Trophoblast cell (in vitro differentiated cells and primary cell): ENCODE data around the gene IFNL4.

ENCODE experiments used
- DNase-seq, 2 donors: peaks; one replicate each; pipeline ENCODE4 v3.0.0-alpha.2; 2016
- H2AFZ ChIP-seq: 2 replicates; pipeline ENCODE4 v1.6.1; 2013; ENCODE audit warnings: low read length, moderate library complexity, mild to moderate bottlenecking; ENCODE audit not compliant: insufficient read depth, poor library complexity
- H2AK5ac ChIP-seq: 2 replicates; pipeline ENCODE4 v1.6.1; 2013; ENCODE audit warnings: mild to moderate bottlenecking, low read length
- H2BK120ac ChIP-seq: 2 replicates; pipeline ENCODE4 v1.6.1; 2013; ENCODE audit warnings: low read length, mild to moderate bottlenecking, moderate library complexity; ENCODE audit not compliant: insufficient read depth, poor library complexity
- H2BK12ac ChIP-seq: 2 replicates; pipeline ENCODE4 v1.6.1; 2013; ENCODE audit warnings: mild to moderate bottlenecking, low read length, moderate library complexity
- H2BK5ac ChIP-seq: 2 replicates; pipeline ENCODE4 v1.6.1; 2013; ENCODE audit warnings: low read length, low read depth, moderate library complexity, mild to moderate bottlenecking; ENCODE audit not compliant: poor library complexity
- H3K14ac ChIP-seq: 2 replicates; pipeline ENCODE4 v1.6.1; 2013; ENCODE audit warnings: mild to moderate bottlenecking, low read length
- H3K18ac ChIP-seq: 2 replicates; pipeline ENCODE4 v1.6.1; 2013; ENCODE audit warnings: mild to moderate bottlenecking, low read length
- H3K23ac ChIP-seq: 2 replicates; pipeline ENCODE4 v1.6.1; 2013; ENCODE audit warnings: low read length
- H3K27ac ChIP-seq: 2 replicates; pipeline ENCODE4 v1.5.1; 2013; ENCODE audit warnings: low read depth, mild to moderate bottlenecking, inconsistent platforms, low read length, moderate library complexity
- H3K27me3 ChIP-seq: 2 replicates; pipeline ENCODE4 v1.6.1; 2013; ENCODE audit warnings: inconsistent platforms, mild to moderate bottlenecking, low read length, moderate library complexity; ENCODE audit not compliant: insufficient read depth
- H3K36me3 ChIP-seq, 2 experiments: 1 replicate in 1 of 2; 2 replicates in 1 of 2; pipeline ENCODE4 v1.6.1; 2013; ENCODE audit warnings: low read length in 2 of 2, mild to moderate bottlenecking in 2 of 2, moderate library complexity in 1 of 2; ENCODE audit not compliant: insufficient read depth in 2 of 2, control insufficient read depth in 1 of 2
- H3K4ac ChIP-seq: 2 replicates; pipeline ENCODE4 v1.6.1; 2013; ENCODE audit warnings: low read depth, mild to moderate bottlenecking, low read length, moderate library complexity
- H3K4me1 ChIP-seq, 2 experiments: 1 replicate in 1 of 2; 2 replicates in 1 of 2; pipeline ENCODE4 v1.6.1; 2013; ENCODE audit warnings: low read length in 2 of 2, mild to moderate bottlenecking in 2 of 2, moderate library complexity in 1 of 2; ENCODE audit not compliant: insufficient read depth in 2 of 2, control insufficient read depth in 1 of 2
- H3K4me2 ChIP-seq: 2 replicates; pipeline ENCODE4 v1.6.1; 2013; ENCODE audit warnings: inconsistent platforms, mild to moderate bottlenecking, low read length, moderate library complexity
- H3K4me3 ChIP-seq: 2 replicates; pipeline ENCODE4 v1.5.1; 2013; ENCODE audit warnings: mild to moderate bottlenecking, low read depth, low read length, inconsistent platforms
- H3K79me1 ChIP-seq: one replicate; pipeline ENCODE4 v1.6.1; 2013; ENCODE audit warnings: low read length
- H3K79me2 ChIP-seq: 2 replicates; pipeline ENCODE4 v1.6.1; 2013; ENCODE audit warnings: low read length, mild to moderate bottlenecking; ENCODE audit not compliant: control insufficient read depth, insufficient read depth, poor library complexity
- H3K9ac ChIP-seq: 2 replicates; pipeline ENCODE4 v1.6.1; 2013; ENCODE audit warnings: mild to moderate bottlenecking, low read length
- H3K9me3 ChIP-seq: 2 replicates; pipeline ENCODE4 v1.6.1; 2013; ENCODE audit warnings: low read depth, mild to moderate bottlenecking, control low read depth, inconsistent platforms, low read length; ENCODE audit not compliant: insufficient read depth
- H4K12ac ChIP-seq: 2 replicates; pipeline ENCODE4 v1.6.1; 2013; ENCODE audit warnings: low read depth, mild to moderate bottlenecking, low read length, moderate library complexity
- H4K8ac ChIP-seq: 2 replicates; pipeline ENCODE4 v1.6.1; 2013; ENCODE audit warnings: low read depth, mild to moderate bottlenecking, low read length, moderate library complexity
- H4K91ac ChIP-seq: one replicate; pipeline ENCODE4 v1.6.1; 2013; ENCODE audit warnings: low read depth, mild to moderate bottlenecking, low read length, moderate library complexity
- WGBS: extraction: QIAGEN DNeasy Blood & Tissue Kit; methylation state at CpG from one replicate; pipeline ENCODE4 v1.1.7; 2013; ENCODE audit warnings: missing lambda C conversion rate; ENCODE audit not compliant: insufficient read length, insufficient coverage; ENCODE audit errors: extremely low coverage; 5-methylcytosine and 5-hydroxymethylcytosine counted together

IFNL4 gene

DNA sequence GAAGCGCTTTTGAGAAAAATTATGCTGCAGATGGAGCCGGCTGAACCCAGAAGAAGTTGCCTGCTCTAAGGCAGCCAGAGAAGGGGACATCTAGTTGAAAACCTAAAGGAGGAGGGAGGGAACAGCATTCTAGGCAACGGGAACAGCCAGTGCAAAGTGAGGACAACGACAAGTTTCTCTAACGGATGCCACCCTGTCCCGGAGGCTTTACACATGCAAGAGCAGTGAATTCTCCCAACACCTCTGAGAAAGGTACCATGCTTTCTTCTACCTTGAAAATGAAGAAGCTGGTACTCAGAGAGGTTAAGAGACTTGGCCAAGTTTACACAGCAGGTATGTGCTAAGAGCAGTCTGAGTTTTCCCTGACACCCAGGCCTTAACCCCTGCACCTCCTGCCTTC is 9.7 kb downstream of the IFNL4 start:
- H3K18ac ChIP-seq, result no peak overlapping the region
- H3K9me3 ChIP-seq, result no peaks in the 10 kb centered on the region
- H2AK5ac ChIP-seq, result no peak overlapping the region

DNA sequence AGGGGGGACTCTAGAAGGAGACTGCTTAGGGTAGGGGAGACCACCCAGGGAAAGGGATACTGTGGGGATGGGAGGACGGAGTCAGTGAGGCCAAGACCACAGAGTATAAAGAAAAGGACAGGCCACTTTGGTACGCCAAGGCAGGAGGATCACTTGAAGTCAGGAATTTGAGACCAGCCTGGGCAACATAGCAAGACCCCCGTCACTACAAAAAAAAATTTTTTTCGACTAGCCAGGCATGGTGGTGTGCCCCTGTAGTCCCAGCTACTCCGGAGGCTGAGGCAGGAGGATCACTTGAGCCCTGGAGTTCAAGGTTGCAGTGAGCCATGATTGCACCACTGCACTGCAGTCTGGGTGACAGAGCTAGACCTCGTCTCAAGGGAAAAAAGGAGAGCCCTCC is 10.4 kb downstream of the IFNL4 start:
- no peak overlapping the region for H2AFZ ChIP-seq
- H3K9me3 ChIP-seq, result no peaks in the 10 kb centered on the region
- H3K4ac ChIP-seq, result no peak overlapping the region
- WGBS, result no CpG with 5 or more reads among the region's 6 CpGs
- H3K4me2 ChIP-seq, result no peak overlapping the region
- no peak overlapping the region for H3K14ac ChIP-seq
- no peaks in the 10 kb centered on the region for H3K79me2 ChIP-seq
- no peaks in the 10 kb centered on the region for H3K79me1 ChIP-seq
- H3K18ac ChIP-seq, result no peak overlapping the region
- no peak overlapping the region for H4K91ac ChIP-seq
- no peak overlapping the region for H2BK5ac ChIP-seq
- H3K4me1 ChIP-seq, result peaks cover 6 to 8% of the 10 kb centered on the region in 2 experiments
- H2BK120ac ChIP-seq, result no peak overlapping the region
- DNase-seq, result no peak
- no peaks in the 10 kb centered on the region for H3K36me3 ChIP-seq
- no peak overlapping the region for H3K23ac ChIP-seq
- H3K27ac ChIP-seq, result no peak overlapping the region
- no peak overlapping the region for H3K4me3 ChIP-seq
- H3K9ac ChIP-seq, result no peak overlapping the region
- no peaks in the 10 kb centered on the region for H3K27me3 ChIP-seq
- H2AK5ac ChIP-seq, result no peak overlapping the region
- H4K12ac ChIP-seq, result no peak overlapping the region
- no peak overlapping the region for H2BK12ac ChIP-seq
- H4K8ac ChIP-seq, result no peak overlapping the region

More for the DNA sequence above, 9.7 kb downstream of the IFNL4 start:
- H2AFZ ChIP-seq, result no peak overlapping the region
- H3K4ac ChIP-seq, result no peak overlapping the region
- H4K8ac ChIP-seq, result no peak overlapping the region
- H2BK5ac ChIP-seq, result no peak overlapping the region
- peaks cover 6 to 8% of the 10 kb centered on the region in 2 experiments for H3K4me1 ChIP-seq
- no peak overlapping the region for H3K4me3 ChIP-seq
- no peaks in the 10 kb centered on the region for H3K79me1 ChIP-seq
- no peak overlapping the region for H4K12ac ChIP-seq
- H3K36me3 ChIP-seq, result no peaks in the 10 kb centered on the region
- no peak overlapping the region for H3K4me2 ChIP-seq
- H3K27ac ChIP-seq, result no peak overlapping the region
- no peaks in the 10 kb centered on the region for H3K79me2 ChIP-seq
- no peak overlapping the region for H3K9ac ChIP-seq
- H2BK12ac ChIP-seq, result no peak overlapping the region
- H4K91ac ChIP-seq, result no peak overlapping the region
- no CpG with 5 or more reads among the region's 6 CpGs for WGBS
- no peak overlapping the region for H2BK120ac ChIP-seq
- no peak for DNase-seq
- H3K14ac ChIP-seq, result no peak overlapping the region
- H3K23ac ChIP-seq, result no peak overlapping the region
- H3K27me3 ChIP-seq, result no peaks in the 10 kb centered on the region

DNA sequence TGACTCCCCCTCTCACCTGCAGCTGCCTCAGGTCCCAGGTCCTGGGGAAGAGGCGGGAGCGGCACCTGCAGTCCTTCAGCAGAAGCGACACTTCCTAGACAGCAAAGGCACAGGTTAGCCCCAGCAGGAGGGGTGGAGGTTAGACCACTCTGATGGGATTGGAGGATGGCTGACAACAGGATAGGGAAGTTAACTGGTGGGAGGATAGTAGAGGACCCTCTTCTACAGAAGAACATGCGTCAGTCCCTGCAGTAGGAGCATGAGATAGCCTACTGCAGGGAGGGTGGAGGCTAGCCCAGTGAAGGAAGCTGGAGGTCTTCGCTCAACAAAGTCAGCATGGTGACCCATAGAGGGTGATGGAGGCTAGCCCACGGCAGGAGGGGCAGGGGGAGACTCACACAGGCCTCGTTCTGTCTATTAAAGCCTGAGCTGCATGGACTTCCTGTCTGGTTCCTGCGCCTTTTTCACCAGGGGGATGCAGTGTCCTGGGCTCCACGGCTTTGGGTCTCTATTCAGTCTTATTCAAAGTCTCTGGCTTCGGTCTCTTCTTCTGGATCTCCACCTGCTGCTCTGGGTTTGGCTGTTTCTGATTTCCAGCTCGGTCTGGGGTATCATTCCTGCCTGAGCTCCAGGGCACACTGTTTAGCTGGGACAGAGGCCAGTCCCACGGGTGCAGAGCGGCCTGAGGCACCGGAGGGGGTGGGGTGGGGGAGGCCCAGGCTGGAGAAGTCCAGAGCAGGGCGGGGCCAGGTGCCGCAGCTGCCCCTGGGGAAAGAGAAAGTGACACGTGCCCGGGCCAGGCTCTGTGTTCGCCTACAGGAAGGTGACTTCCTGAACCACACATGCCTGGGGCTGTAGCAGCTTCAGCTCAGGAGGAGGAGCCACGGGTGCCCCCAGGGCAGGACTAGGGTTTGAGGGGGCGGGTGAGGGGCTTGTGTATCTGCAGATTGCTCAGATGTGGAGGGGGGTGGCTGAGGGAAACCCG is 11.2 kb downstream of the IFNL4 start:
- H2AFZ ChIP-seq, result no peak overlapping the region
- H3K9me3 ChIP-seq, result no peaks in the 10 kb centered on the region
- H3K4me1 ChIP-seq, result peaks cover 6 to 8% of the 10 kb centered on the region in 2 experiments
- no peak overlapping the region for H2BK120ac ChIP-seq
- no peak overlapping the region for H4K91ac ChIP-seq
- no peak overlapping the region for H2BK12ac ChIP-seq
- no peak overlapping the region for H4K8ac ChIP-seq
- no peak overlapping the region for H2BK5ac ChIP-seq
- no peaks in the 10 kb centered on the region for H3K36me3 ChIP-seq
- H3K4me3 ChIP-seq, result no peak overlapping the region
- no peaks in the 10 kb centered on the region for H3K79me2 ChIP-seq
- no peak overlapping the region for H3K18ac ChIP-seq
- DNase-seq, result peak; percentile 60 to 63
- H3K4me2 ChIP-seq, result no peak overlapping the region
- no peaks in the 10 kb centered on the region for H3K79me1 ChIP-seq
- no peak overlapping the region for H3K4ac ChIP-seq
- no peak overlapping the region for H3K14ac ChIP-seq
- no peak overlapping the region for H3K23ac ChIP-seq
- no peaks in the 10 kb centered on the region for H3K27me3 ChIP-seq
- H3K9ac ChIP-seq, result no peak overlapping the region
- no peak overlapping the region for H4K12ac ChIP-seq
- H2AK5ac ChIP-seq, result no peak overlapping the region
- H3K27ac ChIP-seq, result no peak overlapping the region
- WGBS, result no CpG with 5 or more reads among the region's 22 CpGs

DNA sequence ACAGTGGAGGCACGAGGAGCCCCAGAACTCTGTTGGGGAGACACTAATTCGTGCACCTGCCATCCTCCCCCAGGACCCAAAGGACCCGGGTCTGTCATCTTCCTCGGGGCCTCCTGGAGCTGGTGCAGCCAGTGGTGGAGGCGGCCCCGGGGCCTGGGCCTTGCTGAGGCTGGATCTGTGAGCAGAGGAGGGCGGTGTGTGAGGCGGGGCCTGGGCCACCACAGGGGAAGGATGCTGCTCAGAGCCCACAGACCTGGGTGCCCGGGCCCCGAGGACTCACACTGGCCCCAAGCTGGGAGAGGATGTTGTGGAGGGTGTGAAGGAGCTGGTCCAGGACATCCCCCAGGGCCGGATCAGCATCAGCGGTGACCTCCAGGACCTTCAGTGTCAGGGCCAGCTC is 12.1 kb downstream of the IFNL4 start:
- peaks cover 2% of the 10 kb centered on the region for H3K9me3 ChIP-seq
- H3K4me1 ChIP-seq, result peaks cover 6 to 8% of the 10 kb centered on the region in 2 experiments
- H3K23ac ChIP-seq, result no peak overlapping the region
- no peak overlapping the region for H2BK5ac ChIP-seq
- no peak overlapping the region for H3K4me2 ChIP-seq
- H3K27me3 ChIP-seq, result no peaks in the 10 kb centered on the region
- H4K8ac ChIP-seq, result no peak overlapping the region
- H4K91ac ChIP-seq, result no peak overlapping the region
- H4K12ac ChIP-seq, result no peak overlapping the region
- no peak overlapping the region for H2AFZ ChIP-seq
- no peaks in the 10 kb centered on the region for H3K79me2 ChIP-seq
- no peak overlapping the region for H2BK120ac ChIP-seq
- H3K79me1 ChIP-seq, result no peaks in the 10 kb centered on the region
- H3K18ac ChIP-seq, result no peak overlapping the region
- no peak for DNase-seq
- no peak overlapping the region for H3K4me3 ChIP-seq
- no peak overlapping the region for H3K14ac ChIP-seq
- H3K36me3 ChIP-seq, result no peaks in the 10 kb centered on the region
- no peak overlapping the region for H3K9ac ChIP-seq
- H3K27ac ChIP-seq, result no peak overlapping the region
- H3K4ac ChIP-seq, result no peak overlapping the region
- no CpG with 5 or more reads among the region's 12 CpGs for WGBS
- H2BK12ac ChIP-seq, result no peak overlapping the region
- no peak overlapping the region for H2AK5ac ChIP-seq
